GM18861 (cell line): ENCODE data around the gene TCN2.
"Not testable (repeated sequence)": the region's sequence is repeated elsewhere in the genome, so short reads cannot be mapped to it uniquely, and the experiment has no call there.

Experiments used
- ATAC-seq: cut with Tn5 transposase; IDR thresholded peaks from one replicate; pipeline ENCODE4 v1.9.1; 2021; ENCODE audit not compliant: unreplicated experiment

TCN2 gene

GRCh38 chr22:30606455-30607299, at the start of gene TCN2:
Gene TCN2, plus strand, starts transcription at chr22:30607174. Its CDS starts 158 bp downstream, at chr22:30607332.
- ATAC-seq, result peak; percentile 32

- no peak for ATAC-seq
Observed at GRCh38 chr22:30557243-30557642, 49.7 kb upstream of the TCN2 start.

DNA sequence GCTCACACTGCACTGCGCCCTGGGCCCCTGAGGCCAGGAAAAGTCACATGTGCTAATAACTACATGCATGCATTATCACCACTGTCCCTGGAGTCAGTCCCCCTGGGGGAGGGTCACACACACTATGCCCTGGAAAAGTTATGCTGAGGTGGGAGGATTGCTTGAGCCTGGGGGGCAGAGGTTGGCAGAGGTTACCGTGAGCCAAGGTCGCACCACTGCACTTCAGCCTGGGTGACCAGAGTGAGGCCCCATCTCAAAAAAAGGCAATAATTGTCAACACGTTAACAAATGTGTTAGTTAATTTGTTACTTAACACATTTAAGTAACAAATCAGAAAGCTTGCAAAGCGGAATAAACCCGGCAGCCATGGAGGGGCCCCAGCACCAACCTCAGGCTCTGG, 47.1 kb upstream of the TCN2 start:
- no peak for ATAC-seq

DNA sequence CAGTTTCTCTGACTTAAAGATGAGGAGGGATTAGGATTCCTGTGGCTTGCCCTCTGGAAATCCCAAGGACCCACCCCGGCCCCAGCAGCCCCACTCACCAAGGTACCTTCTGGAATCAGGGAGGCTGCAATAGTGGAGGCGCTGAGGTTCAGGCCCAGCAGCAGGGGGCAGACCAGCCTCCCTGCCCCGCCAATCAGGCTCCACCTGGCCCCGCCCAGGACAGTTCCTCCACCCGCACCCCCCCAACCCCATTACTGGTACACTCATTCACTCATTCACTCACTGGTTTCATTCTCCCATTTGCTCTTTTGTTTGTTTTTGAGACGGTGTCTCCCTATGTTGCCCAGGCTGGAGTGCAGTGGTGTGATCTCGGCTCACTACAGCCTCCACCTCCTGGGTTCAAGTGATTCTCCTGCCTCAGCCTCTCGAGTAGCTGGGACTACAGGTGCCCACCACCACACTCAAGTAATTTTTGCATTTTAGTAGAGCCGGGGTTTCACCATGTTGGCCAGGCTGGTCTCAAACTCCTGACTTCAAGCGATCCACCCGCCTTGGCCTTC, 46.3 kb upstream of the TCN2 start:
- not testable (repeated sequence) for ATAC-seq

DNA sequence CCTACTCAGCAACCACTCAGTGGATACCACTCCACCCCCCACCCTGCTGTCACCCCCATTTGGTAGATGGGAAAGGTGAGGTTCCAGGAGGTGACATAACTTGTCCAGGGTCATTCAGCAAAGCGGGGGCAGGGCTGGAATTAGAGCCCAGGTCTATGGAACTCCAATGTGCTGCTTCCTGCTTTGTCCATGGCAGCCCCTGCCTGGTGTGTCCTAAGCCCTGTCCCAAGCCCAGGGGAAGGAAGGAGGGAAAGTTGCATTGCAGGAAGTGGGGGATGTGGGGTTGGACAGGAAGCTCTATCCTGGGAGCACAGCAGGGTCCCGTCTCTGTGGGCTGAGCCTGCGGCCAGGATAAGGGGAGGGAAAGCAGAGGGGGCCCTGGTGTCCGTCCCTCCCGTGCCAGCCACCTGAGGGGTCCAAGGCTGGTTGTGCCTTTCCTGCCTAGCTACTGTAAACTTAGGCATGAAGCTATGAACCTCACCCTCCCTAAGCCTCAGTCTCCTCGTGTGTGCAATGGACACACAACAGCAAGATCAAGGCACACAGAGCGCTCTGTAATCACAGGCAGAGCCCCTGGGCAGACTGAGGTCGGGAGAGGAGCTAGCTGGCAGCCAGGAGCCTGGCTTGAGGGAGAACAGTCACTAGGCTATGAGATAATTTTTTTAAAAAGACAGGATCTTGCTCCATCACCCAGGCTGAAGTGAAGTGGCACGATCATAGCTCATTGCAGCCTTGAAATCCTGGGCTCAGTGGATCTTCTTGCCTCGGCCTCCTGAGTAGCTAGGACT, 45.4 kb upstream of the TCN2 start:
- ATAC-seq, result no peak

DNA sequence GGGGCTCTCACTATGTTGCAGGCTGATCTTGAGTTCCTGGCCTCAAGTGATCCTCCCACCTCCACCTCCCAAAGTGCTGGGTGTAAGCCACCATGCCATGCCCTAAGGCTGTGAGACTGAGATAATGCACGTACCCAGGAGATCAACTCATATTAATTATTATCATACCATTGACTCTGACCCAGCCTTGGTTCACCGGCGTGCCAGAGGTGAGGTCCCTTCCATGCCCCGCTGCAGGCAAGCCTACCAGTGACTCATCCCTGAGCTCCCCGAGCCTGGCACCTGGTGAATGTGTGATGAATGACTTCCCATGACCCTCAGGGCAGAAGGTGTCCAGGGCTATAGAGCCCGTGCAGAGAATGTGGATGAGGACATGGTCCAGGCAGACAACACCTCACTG, 44.6 kb upstream of the TCN2 start:
- ATAC-seq, result no peak

DNA sequence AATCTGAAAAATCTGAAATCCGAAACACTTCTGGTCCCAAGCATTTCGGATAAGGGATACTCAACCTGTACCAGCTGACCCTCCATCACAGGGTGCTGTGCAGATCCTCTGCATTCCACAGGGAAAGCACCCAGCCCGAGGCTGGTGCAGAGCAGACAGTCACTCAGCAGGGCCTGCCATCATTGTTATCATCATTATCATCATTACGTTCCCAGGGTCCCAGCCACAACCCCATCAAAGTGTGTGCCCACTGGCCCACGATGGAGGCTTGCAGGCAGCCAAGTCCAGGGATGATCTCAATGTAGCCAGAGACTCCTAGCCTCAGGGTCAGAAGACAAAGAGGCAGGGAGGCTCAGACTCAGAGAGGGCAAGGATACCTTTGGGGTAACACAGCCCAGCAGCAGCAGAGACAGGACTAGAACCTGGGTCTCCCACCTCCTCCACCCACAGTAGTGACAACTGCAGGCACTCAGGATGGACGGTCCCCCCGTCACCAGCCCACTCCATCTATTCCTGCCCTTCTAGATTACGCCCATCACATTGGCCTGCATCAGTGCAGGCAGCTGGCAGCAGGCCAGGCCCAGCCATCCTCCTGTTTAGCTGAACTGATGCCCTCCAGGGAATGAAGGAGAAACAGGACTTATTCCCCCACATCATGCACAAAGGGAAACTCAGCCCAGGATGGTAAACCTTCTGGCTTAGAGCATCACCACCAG, 42.8 kb upstream of the TCN2 start:
- ATAC-seq, result no peak

GRCh38 chr22:30564761-30565119, 42.2 kb upstream of the TCN2 start:
- no peak for ATAC-seq

GRCh38 chr22:30565341-30565740, 41.6 kb upstream of the TCN2 start:
- ATAC-seq, result no peak

DNA sequence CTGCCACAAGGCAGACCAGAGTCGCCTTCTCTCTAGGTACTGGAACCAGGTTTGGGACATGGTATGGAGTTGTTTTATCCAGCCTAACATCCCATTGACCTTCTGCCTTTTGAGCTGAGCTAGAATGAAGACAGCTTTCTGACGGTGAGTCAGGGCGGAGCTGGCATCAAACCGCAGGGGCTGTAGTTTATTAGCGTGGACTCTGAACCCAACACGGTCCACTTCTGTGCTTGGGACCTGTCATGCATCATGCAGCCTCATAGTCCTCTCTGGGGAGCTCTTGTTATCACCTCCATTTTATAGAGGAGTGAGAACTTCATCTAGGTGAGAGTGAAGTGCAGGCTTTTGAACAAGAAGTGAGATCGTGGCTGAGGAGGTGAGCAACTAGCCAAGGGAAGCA, 40.8 kb upstream of the TCN2 start:
- ATAC-seq, result no peak

- ATAC-seq, result not testable (repeated sequence)
Observed at GRCh38 chr22:30567277-30567676, 39.7 kb upstream of the TCN2 start.

- ATAC-seq, result no peak
Observed at GRCh38 chr22:30568137-30568805, 38.7 kb upstream of the TCN2 start.

GRCh38 chr22:30569674-30570202, 37.2 kb upstream of the TCN2 start:
- no peak for ATAC-seq

DNA sequence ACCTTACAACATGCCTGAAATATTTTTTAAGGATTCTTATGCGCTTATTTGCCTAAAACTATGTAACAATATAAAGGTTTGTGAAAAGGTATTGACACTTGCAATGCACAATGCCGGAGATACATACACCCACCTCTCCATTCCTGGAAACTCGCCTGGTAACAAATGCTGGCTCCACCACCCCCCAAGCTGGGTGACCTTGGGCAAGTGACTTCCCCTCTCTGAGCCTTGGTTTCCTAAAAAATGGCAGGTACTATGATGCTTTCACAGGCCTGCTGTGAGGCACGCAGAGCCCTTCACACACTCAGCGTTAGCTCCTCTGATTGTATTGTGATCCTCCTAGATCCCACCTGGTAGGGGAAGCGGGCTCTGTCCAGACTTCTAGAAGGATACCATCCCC, 34.8 kb upstream of the TCN2 start:
- no peak for ATAC-seq

- ATAC-seq, result no peak
Observed at GRCh38 chr22:30572840-30573593, 34.0 kb upstream of the TCN2 start.

GRCh38 chr22:30573594-30574094, 33.3 kb upstream of the TCN2 start:
- ATAC-seq, result no peak

GRCh38 chr22:30574095-30574981, 32.6 kb upstream of the TCN2 start, which contains the start of gene GAL3ST1:
Gene GAL3ST1, minus strand, starts transcription at chr22:30574665. Its CDS starts 17,273 bp downstream, at chr22:30557392.
- ATAC-seq, result no peak

DNA sequence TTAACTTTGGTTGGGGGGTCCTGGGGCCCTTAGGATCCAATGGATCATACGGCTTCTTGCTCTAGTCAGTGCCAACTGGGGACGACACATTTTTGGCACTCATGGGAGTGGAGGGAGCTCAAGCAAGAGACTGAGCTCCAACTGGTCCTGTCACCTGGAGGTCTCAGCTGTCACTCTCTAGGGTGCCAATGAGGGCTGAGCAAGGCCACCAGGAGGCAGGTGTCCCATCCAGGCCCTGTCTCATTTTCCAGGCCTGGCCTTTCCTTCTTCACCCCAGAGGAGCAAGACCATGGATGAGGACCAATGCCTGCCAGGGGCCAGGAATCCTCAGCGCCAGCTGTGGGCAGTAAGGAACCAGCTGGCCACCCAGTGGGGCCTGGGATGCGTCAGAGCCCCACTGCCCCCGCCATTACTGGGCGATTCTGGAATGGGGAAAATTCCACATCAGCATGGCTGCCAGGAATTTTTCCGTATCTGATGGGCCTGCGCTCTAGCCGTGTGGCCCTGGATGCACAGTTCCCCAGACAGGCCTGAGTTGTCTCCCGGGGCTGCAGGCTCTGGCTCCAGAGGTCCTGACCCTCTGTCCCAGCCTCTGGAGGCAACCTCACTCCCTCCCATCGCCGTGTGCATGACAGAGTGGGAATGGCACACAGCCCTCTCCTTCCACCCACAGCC, 31.8 kb upstream of the TCN2 start:
- ATAC-seq, result no peak
